ENCODE results near the gene CCNI. TPM values are rescaled to one million over a fixed set of nuclear protein-coding genes. Genes with fewer than 3 reads are reported as not detected.

CCNI gene
- total RNA-seq, 1 donor from 2014 or later: 396 TPM

- Mint-ChIP-seq H3K4me3 (no peak overlapping the region), H3K4me1 (peaks cover 21% of the 10 kb centered on the region), H3K36me3 (ENCODE audit: low read depth) (no peaks in the 10 kb centered on the region), H3K27ac (ENCODE audit: unreplicated experiment) (no peak overlapping the region), H3K27me3 (ENCODE audit: low read depth) (no peaks in the 10 kb centered on the region), H3K9me3 (no peaks in the 10 kb centered on the region)
- no peak for TF ChIP-seq CTCF (conservative IDR thresholded peaks at IDR 0.05)
- no peak for DNase-seq (ENCODE audit: low read depth, low spot score)
Measured at GRCh38 chr4:77079281-77079680, 3.5 kb upstream of the CCNI start.

- Mint-ChIP-seq H3K36me3 (ENCODE audit: low read depth) (no peaks in the 10 kb centered on the region), H3K4me3 (peak overlapping the region; percentile 69)
Measured at GRCh38 chr4:77078401-77078800, 2.6 kb upstream of the CCNI start.

GRCh38 chr4:77076889-77077635 is 1.3 kb upstream of the CCNI start:
- H3K4me1 Mint-ChIP-seq: peaks cover 22% of the 10 kb centered on the region
- no peak for DNase-seq (ENCODE audit: low read depth, low spot score)
- no peak overlapping the region for H3K27ac Mint-ChIP-seq (ENCODE audit: unreplicated experiment)
- H3K9me3 Mint-ChIP-seq: no peaks in the 10 kb centered on the region
- H3K36me3 Mint-ChIP-seq (ENCODE audit: low read depth): no peaks in the 10 kb centered on the region
- H3K4me3 Mint-ChIP-seq: peak overlapping the region; percentile 66
- no peak for TF ChIP-seq CTCF (conservative IDR thresholded peaks at IDR 0.05)
- no peaks in the 10 kb centered on the region for H3K27me3 Mint-ChIP-seq (ENCODE audit: low read depth)

More at GRCh38 chr4:77078401-77078800, 2.6 kb upstream of the CCNI start:
- H3K27ac Mint-ChIP-seq (ENCODE audit: unreplicated experiment): no peak overlapping the region
- DNase-seq (ENCODE audit: low read depth, low spot score): no peak
- no peak for TF ChIP-seq CTCF (conservative IDR thresholded peaks at IDR 0.05)
- H3K9me3 Mint-ChIP-seq: no peaks in the 10 kb centered on the region
- no peaks in the 10 kb centered on the region for H3K27me3 Mint-ChIP-seq (ENCODE audit: low read depth)
- H3K4me1 Mint-ChIP-seq: peaks cover 21% of the 10 kb centered on the region

- H3K27ac Mint-ChIP-seq (ENCODE audit: unreplicated experiment): peak overlapping the region; percentile 98
- H3K4me1 Mint-ChIP-seq: peaks cover 36% of the 10 kb centered on the region
- no peaks in the 10 kb centered on the region for H3K27me3 Mint-ChIP-seq (ENCODE audit: low read depth)
- peaks cover 2% of the 10 kb centered on the region for H3K36me3 Mint-ChIP-seq (ENCODE audit: low read depth)
- TF ChIP-seq CTCF (conservative IDR thresholded peaks at IDR 0.05): no peak
- DNase-seq (ENCODE audit: low read depth, low spot score): peak; percentile 63
- no peak overlapping the region for H3K4me3 Mint-ChIP-seq
- H3K9me3 Mint-ChIP-seq: no peaks in the 10 kb centered on the region
Measured at GRCh38 chr4:77074981-77075855, 571 bp downstream of the CCNI start.

- no peak for DNase-seq (ENCODE audit: low read depth, low spot score)
- Mint-ChIP-seq H3K27me3 (ENCODE audit: low read depth) (no peaks in the 10 kb centered on the region), H3K27ac (ENCODE audit: unreplicated experiment) (peak overlapping the region; percentile 39), H3K9me3 (no peaks in the 10 kb centered on the region), H3K36me3 (ENCODE audit: low read depth) (peaks cover 2% of the 10 kb centered on the region), H3K4me3 (no peak overlapping the region), H3K4me1 (peaks cover 41% of the 10 kb centered on the region)
- TF ChIP-seq CTCF (conservative IDR thresholded peaks at IDR 0.05): no peak
Measured at GRCh38 chr4:77074381-77074831, 1.4 kb downstream of the CCNI start.

Measured in neural crest cell (in vitro differentiated cells).